Subcutaneous abdominal adipose tissue (tissue), 5 donors: Measurements from ENCODE around the gene BLTP3A.

Experiments used
- H3K27ac ChIP-seq: one replicate; pipeline ENCODE4 v1.7.0; 2013; ENCODE audit warnings: low read depth, mild to moderate bottlenecking, inconsistent platforms, low read length, moderate library complexity
- H3K27me3 ChIP-seq, 5 donors: one replicate each; pipeline ENCODE4 v1.7.0; 2013; ENCODE audit warnings: low read length in 5 of 5, inconsistent platforms in 1 of 5; ENCODE audit not compliant: control insufficient read depth in 5 of 5, insufficient read depth in 4 of 5
- H3K36me3 ChIP-seq, 5 donors: one replicate each; pipeline ENCODE4 v1.7.0; 2013; ENCODE audit warnings: low read length in 5 of 5; ENCODE audit not compliant: control insufficient read depth in 5 of 5, insufficient read depth in 5 of 5
- H3K4me1 ChIP-seq, 5 donors: one replicate each; pipeline ENCODE4 v1.7.0; 2013; ENCODE audit warnings: low read length in 5 of 5, mild to moderate bottlenecking in 3 of 5, moderate library complexity in 1 of 5; ENCODE audit not compliant: control insufficient read depth in 5 of 5, insufficient read depth in 5 of 5
- H3K4me3 ChIP-seq, 5 donors: one replicate each; pipeline ENCODE4 v1.7.0; 2013; ENCODE audit warnings: low read length in 5 of 5, low read depth in 1 of 5
- H3K9ac ChIP-seq, 5 donors: one replicate each; pipeline ENCODE4 v1.7.0; 2013; ENCODE audit warnings: low read length in 5 of 5, mild to moderate bottlenecking in 4 of 5, moderate library complexity in 3 of 5
- H3K9me3 ChIP-seq, 5 donors: one replicate each; pipeline ENCODE4 v1.7.0; 2013; ENCODE audit warnings: low read length in 5 of 5; ENCODE audit not compliant: control insufficient read depth in 5 of 5
- donor health status: healthy.
- donor health status: healthy.
- donor health status: healthy.
- donor health status: healthy.
- donor health status: healthy.

Gene BLTP3A

GRCh38 chr6:34819571-34820480, 27.9 kb downstream of the BLTP3A start:
- H3K4me3 ChIP-seq = no peak overlapping the region
- H3K9me3 ChIP-seq = no peaks in the 10 kb centered on the region
- H3K9ac ChIP-seq = no peak overlapping the region
- H3K4me1 ChIP-seq = peaks cover 4 to 33% (median 22%) of the 10 kb centered on the region in 5 donors
- peaks cover 0 to 25% (median 17%) of the 10 kb centered on the region in 5 donors for H3K36me3 ChIP-seq
- peak overlapping the region; percentile 11 for H3K27ac ChIP-seq
- no peaks in the 10 kb centered on the region for H3K27me3 ChIP-seq

- no peaks in the 10 kb centered on the region for H3K27me3 ChIP-seq
- H3K9ac ChIP-seq = no peak overlapping the region
- no peaks in the 10 kb centered on the region for H3K4me1 ChIP-seq
- H3K36me3 ChIP-seq = peaks cover 12 to 46% (median 27%) of the 10 kb centered on the region in 5 donors
- no peaks in the 10 kb centered on the region for H3K9me3 ChIP-seq
- H3K4me3 ChIP-seq = no peak overlapping the region
- no peak overlapping the region for H3K27ac ChIP-seq
These were observed 37.3 kb downstream of the BLTP3A start for GRCh38 chr6:34829137-34829536.

GRCh38 chr6:34832942-34833341, 41.1 kb downstream of the BLTP3A start:
- Histone ChIP-seq H3K27me3 (no peaks in the 10 kb centered on the region), H3K27ac (no peak overlapping the region), H3K4me1 (peaks cover 0 to 21% (median 8%) of the 10 kb centered on the region in 5 donors), H3K4me3 (no peak overlapping the region), H3K9me3 (no peaks in the 10 kb centered on the region), H3K36me3 (peaks cover 24 to 49% (median 37%) of the 10 kb centered on the region in 5 donors), H3K9ac (no peak overlapping the region)

GRCh38 chr6:34834789-34835518, 43.1 kb downstream of the BLTP3A start:
- H3K9me3 ChIP-seq = no peaks in the 10 kb centered on the region
- H3K27ac ChIP-seq = no peak overlapping the region
- H3K9ac ChIP-seq = no peak overlapping the region
- H3K4me3 ChIP-seq = no peak overlapping the region
- no peaks in the 10 kb centered on the region for H3K27me3 ChIP-seq
- peaks cover 0 to 21% (median 8%) of the 10 kb centered on the region in 5 donors for H3K4me1 ChIP-seq
- peaks cover 20 to 43% (median 30%) of the 10 kb centered on the region in 5 donors for H3K36me3 ChIP-seq

GRCh38 chr6:34836008-34836407, 44.1 kb downstream of the BLTP3A start:
- Histone ChIP-seq H3K4me3 (no peak overlapping the region), H3K4me1 (peaks cover 0 to 21% (median 8%) of the 10 kb centered on the region in 5 donors), H3K9ac (peak overlapping the region in 1 of 5 donors; percentile 35), H3K36me3 (peaks cover 20 to 42% (median 30%) of the 10 kb centered on the region in 5 donors), H3K9me3 (no peaks in the 10 kb centered on the region), H3K27ac (no peak overlapping the region), H3K27me3 (no peaks in the 10 kb centered on the region)

GRCh38 chr6:34836451-34836850, 44.6 kb downstream of the BLTP3A start:
- Histone ChIP-seq H3K9me3 (no peaks in the 10 kb centered on the region), H3K27me3 (no peaks in the 10 kb centered on the region), H3K36me3 (peaks cover 18 to 42% (median 30%) of the 10 kb centered on the region in 5 donors), H3K4me3 (no peak overlapping the region), H3K27ac (no peak overlapping the region), H3K9ac (peak overlapping the region in 1 of 5 donors; percentile 35), H3K4me1 (peaks cover 0 to 21% (median 8%) of the 10 kb centered on the region in 5 donors)

GRCh38 chr6:34837528-34837927, 45.6 kb downstream of the BLTP3A start:
- Histone ChIP-seq H3K4me3 (no peak overlapping the region), H3K9ac (no peak overlapping the region), H3K27ac (no peak overlapping the region), H3K4me1 (peaks cover 0 to 21% (median 8%) of the 10 kb centered on the region in 5 donors), H3K36me3 (peaks cover 17 to 46% (median 30%) of the 10 kb centered on the region in 5 donors), H3K9me3 (no peaks in the 10 kb centered on the region), H3K27me3 (no peaks in the 10 kb centered on the region)

- Histone ChIP-seq H3K36me3 (peaks cover 17 to 41% (median 24%) of the 10 kb centered on the region in 5 donors), H3K27ac (no peak overlapping the region)
These were observed 47.9 kb downstream of the BLTP3A start for GRCh38 chr6:34839666-34840352.

More at GRCh38 chr6:34839666-34840352, 47.9 kb downstream of the BLTP3A start:
- Histone ChIP-seq H3K9ac (no peak overlapping the region), H3K27me3 (no peaks in the 10 kb centered on the region), H3K9me3 (no peaks in the 10 kb centered on the region), H3K4me3 (no peak overlapping the region), H3K4me1 (peaks cover 0 to 15% (median 8%) of the 10 kb centered on the region in 5 donors)
